CD8-positive, alpha-beta memory T cell (primary cell): Measurements from ENCODE around the gene CLEC10A. TPM values are rescaled to one million over a fixed set of nuclear protein-coding genes. Genes with fewer than 3 reads are reported as not detected.

Experiments used
- CTCF ChIA-PET: fragments of 350-600 bp; sonication (Branson Sonifier 250); formaldehyde crosslinking; loops from one replicate; lab custom pipeline; 2021; ENCODE audit warnings: antibody characterized with exemption; lab: Charles Lee
- POLR2A ChIA-PET: fragments of 350-600 bp; sonication (Branson Sonifier 250); formaldehyde crosslinking; loops from one replicate; lab custom pipeline; 2021; ENCODE audit warnings: antibody characterized with exemption; lab: Charles Lee
- DNase-seq, 5 donors: peaks; one replicate each; pipeline versions ENCODE4 v3.0.0 to v3.0.0-alpha.2; 2020 to 2022; ENCODE audit warnings: mixed read lengths in 1 of 5
- H3K27ac ChIP-seq: one replicate; pipeline ENCODE4 v1.7.0; 2013; ENCODE audit warnings: low read depth, mild to moderate bottlenecking, low read length, moderate library complexity
- H3K27me3 ChIP-seq: 2 replicates; pipeline ENCODE4 v1.7.0; 2013; ENCODE audit warnings: low read length, mild to moderate bottlenecking; ENCODE audit not compliant: insufficient read depth, poor library complexity, severe bottlenecking
- H3K36me3 ChIP-seq: 2 replicates; pipeline ENCODE4 v1.7.0; 2013; ENCODE audit warnings: mild to moderate bottlenecking, low read length, moderate library complexity; ENCODE audit not compliant: insufficient read depth
- H3K4me1 ChIP-seq: 2 replicates; pipeline ENCODE4 v1.7.0; 2013; ENCODE audit warnings: mild to moderate bottlenecking, low read length, moderate library complexity; ENCODE audit not compliant: insufficient read depth
- H3K4me3 ChIP-seq: 2 replicates; pipeline ENCODE4 v1.7.0; 2013; ENCODE audit warnings: mild to moderate bottlenecking, low read length
- H3K9me3 ChIP-seq: 2 replicates; pipeline ENCODE4 v1.7.0; 2013; ENCODE audit warnings: mild to moderate bottlenecking, low read length
- H3K27ac Mint-ChIP-seq, 8 donors: one replicate each; pipeline ENCODE4 v1.8.0; 2020 to 2021; ENCODE audit warnings: mixed read lengths in 8 of 8, mild to moderate bottlenecking in 6 of 8, inconsistent platforms in 3 of 8, moderate library complexity in 3 of 8
- H3K27me3 Mint-ChIP-seq, 2 donors: one replicate each; pipeline ENCODE4 v1.8.0; 2020 to 2021; ENCODE audit warnings: mixed read lengths in 2 of 2, mild to moderate bottlenecking in 1 of 2, moderate library complexity in 1 of 2
- H3K36me3 Mint-ChIP-seq, 3 donors: one replicate each; pipeline ENCODE4 v1.8.0; 2020 to 2021; ENCODE audit warnings: mixed read lengths in 3 of 3, inconsistent platforms in 1 of 3, mild to moderate bottlenecking in 1 of 3
- H3K4me1 Mint-ChIP-seq, 3 donors: one replicate each; pipeline ENCODE4 v1.8.0; 2020 to 2021; ENCODE audit warnings: mixed read lengths in 3 of 3, inconsistent platforms in 1 of 3, mild to moderate bottlenecking in 1 of 3
- H3K4me3 Mint-ChIP-seq, 7 donors: one replicate each; pipeline ENCODE4 v1.8.0; 2020 to 2021; ENCODE audit warnings: mixed read lengths in 7 of 7, mild to moderate bottlenecking in 6 of 7, moderate library complexity in 4 of 7, inconsistent platforms in 2 of 7
- H3K9me3 Mint-ChIP-seq, 5 donors: one replicate each; pipeline ENCODE4 v1.8.0; 2020 to 2022; ENCODE audit warnings: mixed read lengths in 5 of 5, mild to moderate bottlenecking in 3 of 5, moderate library complexity in 2 of 5, inconsistent platforms in 1 of 5
- polyA plus RNA-seq: library from polyadenylated mRNA; unstranded; fragments of 300-500 nt; fragmentation: Illumina TruSeq; gene quantifications from one replicate; pipeline ENCODE4 v1.2.3, GENCODE V29; 2021
- total RNA-seq, 2 experiments: library from RNA; stranded (reverse); gene quantifications; one replicate each; pipeline ENCODE4 v1.2.3, GENCODE V29; 2021

The CLEC10A gene
- total and polyA plus RNA-seq, 3 experiments from 2014 or later: 0.33 to 0.42 TPM; not detected in 1

GRCh38 chr17:7111784-7112509, 31.9 kb upstream of the CLEC10A start:
- no peaks in the 10 kb centered on the region for H3K9me3 ChIP-seq
- H3K4me3 Mint-ChIP-seq: no peak overlapping the region
- CTCF ChIA-PET: no interaction called here
- H3K36me3 Mint-ChIP-seq: no peaks in the 10 kb centered on the region
- no peak overlapping the region for H3K4me3 ChIP-seq
- no peak overlapping the region for H3K27ac ChIP-seq
- H3K27me3 ChIP-seq: no peaks in the 10 kb centered on the region
- no peaks in the 10 kb centered on the region for H3K4me1 ChIP-seq
- POLR2A ChIA-PET: no interaction called here
- no peaks in the 10 kb centered on the region for H3K36me3 ChIP-seq
- DNase-seq: no peak
- H3K27ac Mint-ChIP-seq: no peak overlapping the region
- peaks cover 2 to 17% of the 10 kb centered on the region in 2 donors for H3K27me3 Mint-ChIP-seq
- peaks cover 0 to 1% (median 0%) of the 10 kb centered on the region in 5 donors for H3K9me3 Mint-ChIP-seq
- peaks cover 7 to 9% (median 8%) of the 10 kb centered on the region in 3 donors for H3K4me1 Mint-ChIP-seq

DNA sequence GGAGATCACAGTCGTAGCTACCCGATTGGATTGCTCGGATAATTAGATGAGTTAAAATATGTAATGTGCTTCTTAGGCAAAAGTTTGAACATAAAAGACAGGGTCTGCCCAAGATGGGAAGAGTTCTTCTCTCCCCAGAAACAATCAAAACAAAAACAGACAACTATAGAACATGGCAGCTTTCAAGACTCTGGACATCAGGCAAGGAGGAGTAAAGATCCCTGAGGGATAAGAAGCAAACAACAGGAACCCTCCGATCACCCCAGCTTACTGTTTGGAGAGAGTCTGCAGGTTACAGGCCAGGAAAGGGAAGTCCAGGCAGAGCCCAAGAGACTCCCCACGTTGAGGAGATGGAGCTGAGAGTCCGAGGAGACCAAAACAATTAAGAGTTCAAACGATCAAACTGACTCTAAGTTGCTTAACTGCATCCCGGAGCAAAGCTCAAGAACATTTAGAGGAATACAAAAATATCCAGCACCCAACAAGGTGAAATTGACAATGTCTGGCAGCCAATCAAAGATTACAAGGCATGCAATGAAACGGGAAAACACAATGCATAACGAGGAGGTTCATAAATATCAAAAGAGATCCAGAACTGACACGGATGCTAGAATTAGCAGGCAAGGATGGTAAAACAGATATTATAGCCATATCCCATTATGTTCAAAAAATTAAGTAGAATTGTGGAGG, 30.7 kb upstream of the CLEC10A start:
- no peak overlapping the region for H3K27ac ChIP-seq
- no peaks in the 10 kb centered on the region for H3K36me3 ChIP-seq
- Mint-ChIP-seq H3K4me3 (no peak overlapping the region), H3K9me3 (peaks cover 0 to 1% (median 0%) of the 10 kb centered on the region in 5 donors), H3K27ac (no peak overlapping the region), H3K36me3 (no peaks in the 10 kb centered on the region), H3K27me3 (peaks cover 2 to 17% of the 10 kb centered on the region in 2 donors), H3K4me1 (peaks cover 7 to 9% (median 8%) of the 10 kb centered on the region in 3 donors)
- ChIA-PET CTCF (no interaction called here), POLR2A (no interaction called here)
- H3K4me3 ChIP-seq: no peak overlapping the region
- DNase-seq: no peak
- no peaks in the 10 kb centered on the region for H3K27me3 ChIP-seq
- no peaks in the 10 kb centered on the region for H3K4me1 ChIP-seq
- no peaks in the 10 kb centered on the region for H3K9me3 ChIP-seq

GRCh38 chr17:7109461-7110322, 29.6 kb upstream of the CLEC10A start:
- Histone ChIP-seq H3K4me3 (no peak overlapping the region), H3K27ac (no peak overlapping the region), H3K9me3 (no peaks in the 10 kb centered on the region), H3K4me1 (no peaks in the 10 kb centered on the region), H3K36me3 (no peaks in the 10 kb centered on the region), H3K27me3 (no peaks in the 10 kb centered on the region)
- no peak overlapping the region for H3K4me3 Mint-ChIP-seq
- no peak for DNase-seq
- H3K27ac Mint-ChIP-seq: peak overlapping the region in 2 of 8 donors; percentile 47 to 92
- H3K36me3 Mint-ChIP-seq: no peaks in the 10 kb centered on the region
- peaks cover 2 to 17% of the 10 kb centered on the region in 2 donors for H3K27me3 Mint-ChIP-seq
- peaks cover 7 to 9% (median 8%) of the 10 kb centered on the region in 3 donors for H3K4me1 Mint-ChIP-seq
- H3K9me3 Mint-ChIP-seq: peaks cover 0 to 1% (median 0%) of the 10 kb centered on the region in 5 donors
- CTCF ChIA-PET: no interaction called here
- POLR2A ChIA-PET: no interaction called here

DNA sequence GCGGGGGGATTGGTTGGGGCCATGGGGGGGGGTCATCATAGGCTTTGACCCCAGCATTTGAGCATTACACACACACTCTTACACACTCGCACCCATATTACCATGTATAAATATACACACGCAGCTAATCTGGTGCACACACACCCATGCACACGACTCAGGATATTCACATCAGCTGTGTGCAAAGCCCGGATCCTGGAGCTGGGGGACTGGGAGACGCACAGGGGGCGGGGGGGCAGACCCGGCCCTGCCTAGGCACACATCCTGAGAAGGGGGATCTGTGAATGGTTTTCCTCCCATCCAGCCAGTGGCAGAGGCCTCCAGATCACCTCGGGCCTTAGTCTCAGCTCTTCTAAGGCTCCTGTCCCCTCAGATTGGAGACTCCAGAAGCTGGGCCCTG, 28.9 kb upstream of the CLEC10A start:
- H3K4me3 ChIP-seq: no peak overlapping the region
- DNase-seq: no peak
- CTCF ChIA-PET: no interaction called here
- H3K4me1 Mint-ChIP-seq: peaks cover 7 to 9% (median 8%) of the 10 kb centered on the region in 3 donors
- no peaks in the 10 kb centered on the region for H3K36me3 ChIP-seq
- no peaks in the 10 kb centered on the region for H3K4me1 ChIP-seq
- H3K27me3 ChIP-seq: no peaks in the 10 kb centered on the region
- H3K4me3 Mint-ChIP-seq: no peak overlapping the region
- peaks cover 2 to 17% of the 10 kb centered on the region in 2 donors for H3K27me3 Mint-ChIP-seq
- no peaks in the 10 kb centered on the region for H3K9me3 ChIP-seq
- no peak overlapping the region for H3K27ac ChIP-seq
- H3K9me3 Mint-ChIP-seq: peaks cover 0 to 1% (median 0%) of the 10 kb centered on the region in 5 donors
- no peaks in the 10 kb centered on the region for H3K36me3 Mint-ChIP-seq
- POLR2A ChIA-PET: no interaction called here
- H3K27ac Mint-ChIP-seq: no peak overlapping the region

DNA sequence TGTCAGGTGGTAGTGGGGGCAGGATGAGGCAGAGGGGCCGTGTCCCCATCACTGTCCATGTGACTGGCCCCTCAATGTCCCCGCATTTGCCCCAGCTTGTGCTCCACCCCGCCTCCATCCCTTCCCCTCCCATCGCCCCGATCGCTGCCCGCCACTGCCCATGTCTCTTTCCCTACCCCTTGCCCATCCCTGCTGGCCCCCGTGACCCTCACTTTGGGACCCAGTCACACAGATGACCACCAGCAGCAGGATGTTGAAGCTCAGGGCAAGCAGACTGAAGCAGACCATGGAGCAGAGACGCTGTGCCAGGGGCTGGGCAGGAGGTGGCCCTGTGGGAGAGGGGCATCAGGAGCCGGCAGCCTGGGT, 28.5 kb upstream of the CLEC10A start:
- Mint-ChIP-seq H3K4me3 (no peak overlapping the region), H3K4me1 (peaks cover 7 to 9% (median 8%) of the 10 kb centered on the region in 3 donors), H3K27me3 (peaks cover 2 to 17% of the 10 kb centered on the region in 2 donors), H3K27ac (no peak overlapping the region), H3K9me3 (peaks cover 0 to 1% (median 0%) of the 10 kb centered on the region in 5 donors), H3K36me3 (no peaks in the 10 kb centered on the region)
- POLR2A ChIA-PET: no interaction called here
- Histone ChIP-seq H3K36me3 (no peaks in the 10 kb centered on the region), H3K4me3 (no peak overlapping the region), H3K4me1 (no peaks in the 10 kb centered on the region), H3K27ac (no peak overlapping the region), H3K27me3 (no peaks in the 10 kb centered on the region), H3K9me3 (no peaks in the 10 kb centered on the region)
- CTCF ChIA-PET: no interaction called here
- no peak for DNase-seq

GRCh38 chr17:7107795-7108559, 27.9 kb upstream of the CLEC10A start:
- H3K27me3 ChIP-seq: no peaks in the 10 kb centered on the region
- H3K9me3 Mint-ChIP-seq: peaks cover 0 to 1% (median 0%) of the 10 kb centered on the region in 5 donors
- no peak overlapping the region for H3K27ac Mint-ChIP-seq
- H3K36me3 Mint-ChIP-seq: no peaks in the 10 kb centered on the region
- peaks cover 6 to 22% of the 10 kb centered on the region in 2 donors for H3K27me3 Mint-ChIP-seq
- H3K9me3 ChIP-seq: no peaks in the 10 kb centered on the region
- no peaks in the 10 kb centered on the region for H3K36me3 ChIP-seq
- CTCF ChIA-PET: no interaction called here
- no peak overlapping the region for H3K27ac ChIP-seq
- no peak for DNase-seq
- peaks cover 7 to 9% (median 8%) of the 10 kb centered on the region in 3 donors for H3K4me1 Mint-ChIP-seq
- H3K4me3 Mint-ChIP-seq: no peak overlapping the region
- POLR2A ChIA-PET: no interaction called here
- H3K4me1 ChIP-seq: no peaks in the 10 kb centered on the region
- no peak overlapping the region for H3K4me3 ChIP-seq

DNA sequence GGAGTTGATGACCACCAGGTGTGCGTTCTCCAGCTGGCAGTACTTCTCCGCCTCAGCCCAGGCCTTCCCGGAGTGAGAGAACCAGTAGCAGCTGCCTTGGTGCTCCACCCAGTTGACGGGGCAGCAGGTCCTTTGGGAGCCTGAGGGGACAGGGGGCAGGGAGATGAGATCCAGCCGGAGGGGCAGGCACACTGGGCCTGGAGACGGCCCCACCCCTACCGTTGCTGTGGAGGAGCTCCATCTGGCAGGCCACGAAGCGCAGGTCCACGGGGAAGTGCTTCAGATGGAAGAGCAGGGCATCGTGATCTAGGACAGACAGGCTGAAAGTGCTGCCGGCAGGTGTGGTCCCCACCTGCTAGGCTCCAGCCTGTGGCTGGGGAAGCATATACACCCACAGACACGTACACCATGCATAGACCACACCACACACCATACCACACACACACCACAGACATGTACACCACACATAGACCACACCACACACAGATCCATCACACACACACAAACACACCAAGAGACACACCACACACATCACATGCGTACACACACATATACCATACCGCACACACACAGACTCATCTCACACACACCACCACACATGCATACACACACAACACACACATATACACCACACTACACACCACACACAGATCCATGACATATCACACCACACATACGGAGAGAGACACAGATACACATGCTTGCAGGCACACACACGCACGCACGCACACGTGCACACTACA, 27.1 kb upstream of the CLEC10A start:
- CTCF ChIA-PET: no interaction called here
- Histone ChIP-seq H3K4me1 (no peaks in the 10 kb centered on the region), H3K27me3 (peaks cover 6% of the 10 kb centered on the region), H3K36me3 (no peaks in the 10 kb centered on the region), H3K4me3 (no peak overlapping the region), H3K9me3 (no peaks in the 10 kb centered on the region), H3K27ac (no peak overlapping the region)
- Mint-ChIP-seq H3K9me3 (peaks cover 0 to 1% (median 0%) of the 10 kb centered on the region in 5 donors), H3K27me3 (peaks cover 11 to 28% of the 10 kb centered on the region in 2 donors), H3K4me3 (no peak overlapping the region), H3K27ac (no peak overlapping the region), H3K36me3 (no peaks in the 10 kb centered on the region), H3K4me1 (peaks cover 7 to 9% (median 8%) of the 10 kb centered on the region in 3 donors)
- POLR2A ChIA-PET: no interaction called here
- no peak for DNase-seq
